SK-N-SH treated with all-trans-retinoic acid at 6 μM for 48 hours (cell line): ENCODE results near the gene MUC5B.
A peak's percentile ranks its signal among the peaks of the same experiment; 100 is the strongest.

ENCODE experiments used
- ATAC-seq: fragments of 200-7000 bp; cut with Tn5 transposase; 3 replicates; pipeline ENCODE4 v1.9.1; 2020; ENCODE audit warnings: mild to moderate bottlenecking, moderate library complexity
- ARNTL ChIP-seq: fragments of 450-650 bp; formaldehyde crosslinking; IDR thresholded peaks from 2 replicates; pipeline ENCODE4 v1.5.0; 2020; ENCODE audit warnings: low read depth, mild to moderate bottlenecking, moderate library complexity, borderline replicate concordance
- BACH2 ChIP-seq: fragments of 250-450 bp; sonication (Bioruptor Pico); IDR thresholded peaks from 2 replicates; pipeline ENCODE4 v1.9.0; 2021; ENCODE audit warnings: mild to moderate bottlenecking, borderline replicate concordance
- CREB5 ChIP-seq: fragments of 250-450 bp; sonication (Bioruptor Pico); IDR thresholded peaks from 2 replicates; pipeline ENCODE4 v1.5.1; 2020; ENCODE audit warnings: low read depth, mild to moderate bottlenecking, moderate library complexity
- CSDC2 ChIP-seq: fragments of 250-450 bp; sonication (Bioruptor Pico); IDR thresholded peaks from 2 replicates; pipeline ENCODE4 v1.5.0; 2020; ENCODE audit warnings: mild to moderate bottlenecking, moderate library complexity
- CSRNP3 ChIP-seq: fragments of 250-450 bp; sonication (Bioruptor Pico); IDR thresholded peaks from 2 replicates; pipeline ENCODE4 v1.5.1; 2021; ENCODE audit warnings: mild to moderate bottlenecking, moderate library complexity
- ESRRG ChIP-seq: fragments of 250-450 bp; sonication (Bioruptor Pico); IDR thresholded peaks from 2 replicates; pipeline ENCODE4 v1.6.1; 2021; ENCODE audit warnings: mild to moderate bottlenecking
- GLIS3 ChIP-seq: fragments of 250-450 bp; sonication (Bioruptor Pico); IDR thresholded peaks from 2 replicates; pipeline ENCODE4 v1.5.0; 2020; ENCODE audit warnings: mild to moderate bottlenecking, moderate library complexity
- ISL1 ChIP-seq: fragments of 250-450 bp; sonication (Bioruptor Pico); IDR thresholded peaks from 2 replicates; pipeline ENCODE4 v2.1.2; 2022; ENCODE audit warnings: mild to moderate bottlenecking, moderate library complexity
- OSR1 ChIP-seq: fragments of 250-450 bp; sonication (Bioruptor Pico); IDR thresholded peaks from 2 replicates; pipeline ENCODE4 v1.8.0; 2022; ENCODE audit warnings: moderate library complexity, mild to moderate bottlenecking, inconsistent platforms
- PATZ1 ChIP-seq: fragments of 250-450 bp; sonication (Bioruptor Pico); IDR thresholded peaks from 2 replicates; pipeline ENCODE4 v1.8.0; 2020; ENCODE audit warnings: mild to moderate bottlenecking, moderate library complexity, borderline replicate concordance
- POU6F1 ChIP-seq: fragments of 250-450 bp; sonication (Bioruptor Pico); IDR thresholded peaks from 2 replicates; pipeline ENCODE4 v1.8.0; 2021; ENCODE audit warnings: low read depth, mild to moderate bottlenecking, moderate library complexity, borderline replicate concordance
- RARB ChIP-seq: fragments of 250-450 bp; sonication (Bioruptor Pico); IDR thresholded peaks from 2 replicates; pipeline ENCODE4 v1.8.0; 2021; ENCODE audit warnings: mild to moderate bottlenecking, moderate library complexity
- SNAI2 ChIP-seq: fragments of 250-450 bp; sonication (Bioruptor Pico); IDR thresholded peaks from 2 replicates; pipeline ENCODE4 v1.5.0; 2020; ENCODE audit warnings: mild to moderate bottlenecking, moderate library complexity
- TCF4 ChIP-seq: fragments of 250-450 bp; sonication (Bioruptor Pico); IDR thresholded peaks from 2 replicates; pipeline ENCODE4 v1.8.0; 2021; ENCODE audit warnings: mild to moderate bottlenecking, moderate library complexity, borderline replicate concordance
- TOX ChIP-seq: fragments of 250-450 bp; sonication (Bioruptor Pico); IDR thresholded peaks from 2 replicates; pipeline ENCODE4 v1.8.0; 2021; ENCODE audit warnings: mild to moderate bottlenecking, moderate library complexity, borderline replicate concordance
- TSHZ2 ChIP-seq: fragments of 250-450 bp; sonication (Bioruptor Pico); IDR thresholded peaks from 2 replicates; pipeline ENCODE4 v1.5.0; 2020; ENCODE audit warnings: mild to moderate bottlenecking, moderate library complexity
- ZFP3 ChIP-seq: fragments of 250-450 bp; sonication (Bioruptor Pico); IDR thresholded peaks from 2 replicates; pipeline ENCODE4 v1.5.0; 2020; ENCODE audit warnings: mild to moderate bottlenecking, moderate library complexity
- ZFP30 ChIP-seq: fragments of 450-650 bp; formaldehyde crosslinking; IDR thresholded peaks from 2 replicates; pipeline ENCODE4 v1.5.0; 2022; ENCODE audit warnings: mild to moderate bottlenecking, moderate library complexity
- ZNF565 ChIP-seq: fragments of 450-650 bp; formaldehyde crosslinking; conservative IDR thresholded peaks from 2 replicates; pipeline ENCODE4 v1.5.0; 2020; ENCODE audit warnings: low read depth, mild to moderate bottlenecking, moderate library complexity
- ZNF70 ChIP-seq: fragments of 450-650 bp; formaldehyde crosslinking; IDR thresholded peaks from 2 replicates; pipeline ENCODE4 v1.5.0; 2020; ENCODE audit warnings: mild to moderate bottlenecking, moderate library complexity
- ZNF8 ChIP-seq: fragments of 450-650 bp; formaldehyde crosslinking; IDR thresholded peaks from 2 replicates; pipeline ENCODE4 v1.5.0; 2020; ENCODE audit warnings: mild to moderate bottlenecking, moderate library complexity

Gene MUC5B

GRCh38 chr11:1302041-1302460, 79.2 kb downstream of the MUC5B start:
- TF ChIP-seq PATZ1 (CRISPR knock-in tag) (no peak), TCF4 (CRISPR knock-in tag) (no peak), ZNF565 (CRISPR knock-in tag) (no peak), SNAI2 (CRISPR knock-in tag) (no peak)
- ATAC-seq: no peak; the same call in 2 of the 3 replicates

- no peak for ATAC-seq
- no peak for TF ChIP-seq ZFP3 (CRISPR knock-in tag)
- TF ChIP-seq OSR1: no peak
These were observed 79.7 kb downstream of the MUC5B start for GRCh38 chr11:1302461-1303125.

- TF ChIP-seq ZNF70 (CRISPR knock-in tag) (no peak), CSDC2 (CRISPR knock-in tag) (no peak), CREB5 (CRISPR knock-in tag) (no peak), OSR1 (no peak)
- TF ChIP-seq, all 23 proteins: peak for 0
- peak; percentile 30; the same call in 1 of the 3 replicates for ATAC-seq
These were observed 80.4 kb downstream of the MUC5B start for GRCh38 chr11:1303126-1303821.

GRCh38 chr11:1303973-1304372, 81.1 kb downstream of the MUC5B start:
- no peak for ATAC-seq
- TF ChIP-seq TSHZ2 (CRISPR knock-in tag) (no peak), ZFP30 (no peak), ZNF8 (CRISPR knock-in tag) (no peak), TCF4 (CRISPR knock-in tag) (no peak), TOX (CRISPR knock-in tag) (no peak), RARB (no peak), ESRRG (CRISPR knock-in tag) (no peak), CSDC2 (CRISPR knock-in tag) (no peak), POU6F1 (no peak), ARNTL (CRISPR knock-in tag) (no peak), GLIS3 (CRISPR knock-in tag) (no peak), ISL1 (CRISPR knock-in tag) (no peak), ZFP3 (CRISPR knock-in tag) (no peak)
- TF ChIP-seq, all 23 proteins: peak for 0

- TF ChIP-seq ESRRG (CRISPR knock-in tag) (no peak), ZFP3 (CRISPR knock-in tag) (no peak), CSRNP3 (CRISPR knock-in tag) (no peak), CREB5 (CRISPR knock-in tag) (no peak), ZNF565 (CRISPR knock-in tag) (no peak), RARB (no peak), ARNTL (CRISPR knock-in tag) (no peak), ZFP30 (no peak), GLIS3 (CRISPR knock-in tag) (no peak), BACH2 (CRISPR knock-in tag) (no peak), ZNF8 (CRISPR knock-in tag) (no peak), ZNF70 (CRISPR knock-in tag) (no peak), TOX (CRISPR knock-in tag) (no peak)
- no peak for ATAC-seq
These were observed 81.5 kb downstream of the MUC5B start for GRCh38 chr11:1304380-1304779.
